Liver (tissue), 3 donors: ENCODE data around the gene SCAP.

Experiments used
- ATF3 ChIP-seq: IDR thresholded peaks from 2 replicates; pipeline ENCODE4 v1.6.1; 2016; ENCODE audit warnings: antibody characterized with exemption
- CTCF ChIP-seq: fragments of 150-350 bp; IDR thresholded peaks from 2 replicates; pipeline ENCODE4 v1.5.1; 2017; ENCODE audit warnings: improper control_type of control experiment, low read depth, low read length; ENCODE audit not compliant: missing input control
- EGR1 ChIP-seq, 2 donors: IDR thresholded peaks; 2 replicates each; pipeline ENCODE4 v1.6.1; 2016 to 2018; ENCODE audit warnings: antibody characterized with exemption in 2 of 2, low read depth in 2 of 2
- FOXA1 ChIP-seq: IDR thresholded peaks from 2 replicates; pipeline ENCODE4 v1.6.1; 2016; ENCODE audit warnings: antibody characterized with exemption
- GABPA ChIP-seq, 2 donors: IDR thresholded peaks in 1 of 2; conservative IDR thresholded peaks in 1 of 2; 2 replicates each; pipeline ENCODE4 v1.6.1; 2016; ENCODE audit warnings: antibody characterized with exemption in 2 of 2, mild to moderate bottlenecking in 1 of 2, moderate library complexity in 1 of 2
- HNF4G ChIP-seq: IDR thresholded peaks from 2 replicates; pipeline ENCODE4 v1.6.1; 2016; ENCODE audit warnings: antibody characterized with exemption
- MAX ChIP-seq: IDR thresholded peaks from 2 replicates; pipeline ENCODE4 v1.6.1; 2016; ENCODE audit warnings: antibody characterized with exemption
- RAD21 ChIP-seq, 2 donors: IDR thresholded peaks; 2 replicates each; pipeline ENCODE4 v1.6.1; 2016; ENCODE audit warnings: antibody characterized with exemption in 2 of 2, mild to moderate bottlenecking in 2 of 2
- REST ChIP-seq: IDR thresholded peaks from 2 replicates; pipeline ENCODE4 v1.6.1; 2016; ENCODE audit warnings: antibody characterized with exemption, mild to moderate bottlenecking
- SP1 ChIP-seq: IDR thresholded peaks from 2 replicates; pipeline ENCODE4 v1.6.1; 2018; ENCODE audit warnings: antibody characterized with exemption, mild to moderate bottlenecking
- TAF1 ChIP-seq: conservative IDR thresholded peaks from 2 replicates; pipeline ENCODE4 v1.6.1; 2016; ENCODE audit warnings: antibody characterized with exemption, mild to moderate bottlenecking
- YY1 ChIP-seq: IDR thresholded peaks from 2 replicates; pipeline ENCODE4 v1.6.1; 2016; ENCODE audit warnings: antibody characterized with exemption, mild to moderate bottlenecking
- ZBTB33 ChIP-seq: IDR thresholded peaks from 2 replicates; pipeline ENCODE4 v1.6.1; 2016; ENCODE audit warnings: antibody characterized with exemption
- donor health status: healthy.
- donor health status: healthy.

DNA sequence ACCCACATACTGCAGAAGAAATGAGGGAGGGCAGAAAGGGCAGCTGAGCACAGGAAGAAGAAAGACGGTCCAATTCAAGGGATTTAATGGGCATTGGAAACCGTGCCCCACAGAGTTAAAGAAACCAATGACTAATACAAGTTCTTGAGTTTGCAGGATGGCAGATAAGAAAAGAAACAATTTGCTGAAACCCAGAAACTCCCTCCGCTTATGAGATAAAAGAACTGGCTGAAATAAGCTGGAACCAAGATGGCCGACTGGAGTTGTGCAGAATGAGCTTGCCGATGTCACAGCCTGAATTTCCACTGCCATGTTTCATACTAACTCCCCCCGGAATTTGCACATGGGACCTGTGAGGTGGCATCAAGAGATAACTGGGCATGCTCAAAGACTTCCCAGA is 47.1 kb downstream of the SCAP start:
- TF ChIP-seq CTCF (no peak), TAF1 (no peak), REST (no peak), YY1 (no peak), SP1 (no peak), MAX (no peak), HNF4G (no peak), GABPA (IDR thresholded peaks at IDR 0.05 in 1 of 2, conservative IDR thresholded peaks at IDR 0.05 in 1 of 2) (no peak), ZBTB33 (no peak), ATF3 (no peak), RAD21 (IDR thresholded peaks at IDR 0.05) (no peak), FOXA1 (no peak), EGR1 (IDR thresholded peaks at IDR 0.05; ENCODE audit: low read depth in 2 of 2) (no peak)
